Nephron progenitor cell (in vitro differentiated cells): ENCODE data around the gene RBMS3.
A peak's percentile ranks its signal among the peaks of the same experiment; 100 is the strongest.

ENCODE experiments used
- DNase-seq: peaks from one replicate; pipeline ENCODE4 v3.0.0; 2021
- H3K27ac Mint-ChIP-seq: 2 replicates; pipeline ENCODE4 v1.8.0; 2021; ENCODE audit warnings: mild to moderate bottlenecking, moderate library complexity, mixed read lengths
- H3K27me3 Mint-ChIP-seq: 2 replicates; pipeline ENCODE4 v1.8.0; 2021; ENCODE audit warnings: mild to moderate bottlenecking, low read depth, mixed read lengths; ENCODE audit not compliant: poor library complexity
- H3K36me3 Mint-ChIP-seq: 2 replicates; pipeline ENCODE4 v1.8.0; 2021; ENCODE audit warnings: low read depth, mixed read lengths
- H3K4me1 Mint-ChIP-seq: 2 replicates; pipeline ENCODE4 v1.8.0; 2021; ENCODE audit warnings: mixed read lengths
- H3K4me3 Mint-ChIP-seq: 2 replicates; pipeline ENCODE4 v1.8.0; 2021; ENCODE audit warnings: mild to moderate bottlenecking, moderate library complexity, mixed read lengths
- H3K9me3 Mint-ChIP-seq: 2 replicates; pipeline ENCODE4 v1.8.0; 2021; ENCODE audit warnings: mild to moderate bottlenecking, moderate library complexity, mixed read lengths
- TF ChIP-seq, protein P1 (sequence below): fragments of 200-600 bp; sonication (generic); IDR thresholded peaks from 2 replicates; pipeline ENCODE4 v1.5.0; 2021; ENCODE audit warnings: antibody characterized with exemption

RBMS3 gene

DNA sequence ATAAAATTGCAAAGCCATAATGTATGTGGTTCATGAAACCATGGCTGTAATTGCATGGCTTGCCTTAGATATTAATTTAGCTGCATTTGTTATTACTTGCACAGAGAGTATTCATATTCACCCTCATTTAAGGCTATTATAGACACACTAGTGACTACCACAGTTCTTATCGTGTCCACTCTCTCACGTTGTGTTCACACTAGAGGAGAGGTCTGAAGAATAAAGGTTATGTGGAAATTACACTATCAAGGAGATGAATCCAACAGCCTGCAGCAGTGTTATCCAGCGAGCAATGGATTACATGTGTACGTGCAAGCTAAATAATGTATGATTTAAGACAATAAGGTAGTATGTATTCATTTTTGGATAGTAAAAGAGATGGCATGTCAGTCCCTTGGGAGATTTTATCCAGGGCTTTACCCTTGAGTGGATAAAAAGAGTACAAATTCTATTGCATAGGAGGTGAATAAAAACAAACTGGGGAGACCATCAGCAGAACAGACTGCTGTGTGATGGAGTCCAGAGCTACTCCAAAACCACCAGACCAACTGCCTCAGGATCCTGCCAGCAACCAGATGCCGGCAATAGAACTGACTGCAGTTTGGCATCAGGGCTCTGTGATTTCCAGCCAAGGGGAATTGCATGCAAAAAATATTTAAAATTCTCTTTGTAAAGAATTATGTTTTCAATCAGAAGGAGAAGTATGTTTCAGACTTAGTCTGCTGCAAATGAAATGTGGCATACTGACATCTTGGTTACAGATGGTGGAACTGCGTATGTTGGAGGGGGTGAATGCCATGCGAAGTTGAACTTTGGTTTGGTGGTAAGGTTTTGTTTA is 146.6 kb downstream of the RBMS3 start:
- Mint-ChIP-seq H3K27me3 (no peaks in the 10 kb centered on the region), H3K4me3 (no peak overlapping the region), H3K4me1 (peaks cover 15% of the 10 kb centered on the region), H3K36me3 (no peaks in the 10 kb centered on the region), H3K27ac (no peak overlapping the region), H3K9me3 (no peaks in the 10 kb centered on the region)
- DNase-seq = no peak
- TF ChIP-seq, protein P1, sequence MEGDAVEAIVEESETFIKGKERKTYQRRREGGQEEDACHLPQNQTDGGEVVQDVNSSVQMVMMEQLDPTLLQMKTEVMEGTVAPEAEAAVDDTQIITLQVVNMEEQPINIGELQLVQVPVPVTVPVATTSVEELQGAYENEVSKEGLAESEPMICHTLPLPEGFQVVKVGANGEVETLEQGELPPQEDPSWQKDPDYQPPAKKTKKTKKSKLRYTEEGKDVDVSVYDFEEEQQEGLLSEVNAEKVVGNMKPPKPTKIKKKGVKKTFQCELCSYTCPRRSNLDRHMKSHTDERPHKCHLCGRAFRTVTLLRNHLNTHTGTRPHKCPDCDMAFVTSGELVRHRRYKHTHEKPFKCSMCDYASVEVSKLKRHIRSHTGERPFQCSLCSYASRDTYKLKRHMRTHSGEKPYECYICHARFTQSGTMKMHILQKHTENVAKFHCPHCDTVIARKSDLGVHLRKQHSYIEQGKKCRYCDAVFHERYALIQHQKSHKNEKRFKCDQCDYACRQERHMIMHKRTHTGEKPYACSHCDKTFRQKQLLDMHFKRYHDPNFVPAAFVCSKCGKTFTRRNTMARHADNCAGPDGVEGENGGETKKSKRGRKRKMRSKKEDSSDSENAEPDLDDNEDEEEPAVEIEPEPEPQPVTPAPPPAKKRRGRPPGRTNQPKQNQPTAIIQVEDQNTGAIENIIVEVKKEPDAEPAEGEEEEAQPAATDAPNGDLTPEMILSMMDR = no peak

DNA sequence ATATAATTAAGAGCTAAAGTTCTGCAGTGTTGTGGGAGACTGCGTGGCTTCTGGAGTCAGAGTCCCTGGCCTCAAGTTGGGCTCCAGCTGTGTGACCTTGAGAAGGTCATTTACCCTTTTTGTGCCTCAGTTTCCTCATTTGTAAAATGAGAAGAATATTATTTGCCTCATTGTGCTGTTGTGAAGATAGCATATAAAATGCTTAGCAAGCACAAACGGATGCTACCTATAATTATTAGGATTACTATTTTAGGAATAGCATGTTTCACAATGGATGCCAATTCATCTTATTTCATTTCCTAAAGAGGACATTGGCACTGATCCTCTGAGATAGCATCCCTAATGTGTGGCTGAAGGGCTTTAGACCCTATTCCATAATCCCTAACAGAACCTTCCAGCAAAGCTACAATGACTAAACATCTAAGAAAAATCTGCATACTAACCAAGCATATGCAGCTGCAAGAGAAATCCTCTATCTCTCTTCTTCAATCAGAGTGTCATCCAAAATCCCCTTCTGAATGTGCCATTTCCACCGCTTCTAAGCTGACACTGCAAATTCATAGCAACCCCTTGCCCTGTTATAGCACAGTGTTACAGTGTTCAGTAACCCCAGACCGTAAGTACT is 148.3 kb downstream of the RBMS3 start:
- Mint-ChIP-seq H3K4me1 (peaks cover 15% of the 10 kb centered on the region), H3K9me3 (no peaks in the 10 kb centered on the region), H3K27ac (no peak overlapping the region), H3K36me3 (no peaks in the 10 kb centered on the region), H3K4me3 (no peak overlapping the region), H3K27me3 (peaks cover 3% of the 10 kb centered on the region)
- TF ChIP-seq, protein P1 = no peak
- no peak for DNase-seq

DNA sequence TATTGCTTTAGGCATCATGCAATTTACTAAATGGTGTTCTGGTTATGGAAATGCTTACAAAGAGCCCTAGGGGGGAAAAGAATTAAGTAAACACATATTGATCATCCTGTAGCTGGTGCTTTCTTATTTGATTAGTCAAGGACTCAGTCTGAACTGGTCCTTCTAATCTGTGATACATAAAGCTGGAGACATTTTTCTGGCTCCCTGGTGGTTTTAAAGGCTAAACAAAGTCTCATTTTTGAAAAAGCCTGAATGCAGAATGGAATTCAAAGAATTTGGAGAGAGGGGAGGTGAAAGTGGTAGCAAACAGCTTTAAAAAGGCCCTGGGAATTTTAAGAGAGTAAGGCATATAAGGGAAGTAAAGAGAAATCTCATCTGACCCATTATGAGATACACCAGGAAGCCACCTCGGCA is 149.7 kb downstream of the RBMS3 start:
- Mint-ChIP-seq H3K36me3 (peaks cover 5% of the 10 kb centered on the region), H3K27me3 (peaks cover 4% of the 10 kb centered on the region)
- TF ChIP-seq, protein P1 = no peak

DNA sequence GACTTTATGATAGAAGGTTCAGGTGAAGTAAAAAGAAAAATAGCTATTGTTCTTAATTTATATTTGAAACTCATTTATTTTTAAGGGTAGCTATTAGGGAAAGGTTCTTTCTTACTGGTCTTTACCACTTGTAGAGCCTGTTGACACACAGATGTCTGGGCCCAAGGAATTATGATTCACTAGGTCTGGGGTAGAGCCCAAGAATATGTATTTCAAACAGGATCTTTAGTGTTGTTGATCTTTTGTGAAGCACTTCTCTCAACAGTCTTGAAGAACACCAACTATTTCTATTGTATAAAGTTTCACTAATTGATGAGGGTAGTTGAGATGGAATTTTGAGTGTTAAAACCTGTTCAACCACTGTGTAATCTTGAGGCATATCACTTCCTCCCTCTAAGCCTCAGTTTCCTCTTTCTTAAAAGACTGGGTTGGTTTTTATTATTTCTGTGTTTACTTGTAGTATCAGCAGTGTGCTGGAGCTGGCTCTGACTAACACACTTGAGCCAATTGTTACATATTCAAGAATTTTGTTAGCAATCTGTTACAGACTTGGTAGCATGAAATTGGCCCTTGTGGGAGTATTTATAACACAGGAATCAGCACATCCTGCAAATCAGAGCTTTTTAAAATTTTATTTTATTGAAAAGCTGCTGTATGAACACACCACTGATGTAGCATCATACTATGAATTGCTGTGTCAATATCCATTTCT is 155.9 kb downstream of the RBMS3 start:
- H3K9me3 Mint-ChIP-seq = no peaks in the 10 kb centered on the region
- TF ChIP-seq, protein P1 = no peak
- H3K4me3 Mint-ChIP-seq = no peak overlapping the region

More for the DNA sequence above, 149.7 kb downstream of the RBMS3 start:
- Mint-ChIP-seq H3K4me1 (peaks cover 15% of the 10 kb centered on the region), H3K4me3 (no peak overlapping the region), H3K27ac (peak overlapping the region; percentile 20), H3K9me3 (no peaks in the 10 kb centered on the region)
- no peak for DNase-seq

DNA sequence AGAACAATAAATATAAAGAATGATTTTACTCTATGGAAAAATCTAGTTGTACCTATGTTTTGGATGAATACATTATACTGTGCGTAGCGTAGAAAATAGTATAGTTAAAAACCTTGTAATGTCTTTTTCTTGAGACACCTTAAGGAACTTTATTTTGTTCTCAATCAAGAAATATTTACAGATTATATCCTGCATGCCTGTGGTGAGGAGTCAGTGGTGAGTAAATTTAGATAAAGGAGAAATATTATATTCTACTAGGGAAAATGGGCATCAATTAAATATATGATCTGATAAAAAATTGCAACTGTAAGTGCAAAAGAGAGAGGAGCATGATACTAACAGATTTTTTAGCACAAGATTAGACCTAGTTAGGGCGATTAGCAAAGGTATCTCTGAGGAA is 157.7 kb downstream of the RBMS3 start:
- Mint-ChIP-seq H3K9me3 (peaks cover 3% of the 10 kb centered on the region), H3K27ac (peak overlapping the region; percentile 9), H3K4me3 (no peak overlapping the region), H3K4me1 (peaks cover 37% of the 10 kb centered on the region), H3K36me3 (peaks cover 5% of the 10 kb centered on the region), H3K27me3 (peaks cover 4% of the 10 kb centered on the region)
- TF ChIP-seq, protein P1 = no peak
- no peak for DNase-seq

More for the DNA sequence above, 155.9 kb downstream of the RBMS3 start:
- peaks cover 5% of the 10 kb centered on the region for H3K36me3 Mint-ChIP-seq
- H3K27me3 Mint-ChIP-seq = peaks cover 4% of the 10 kb centered on the region
- DNase-seq = no peak
- no peak overlapping the region for H3K27ac Mint-ChIP-seq
- H3K4me1 Mint-ChIP-seq = peaks cover 32% of the 10 kb centered on the region
